GM23338 (cell line): Measurements from ENCODE around the gene ZNF438. TPM values are rescaled to one million over a fixed set of nuclear protein-coding genes. Genes with fewer than 3 reads are reported as not detected.

Experiments used
- ATAC-seq: fragments of 200-7000 bp; cut with Tn5 transposase; 3 replicates; pipeline ENCODE4 v1.9.1; 2020
- DNase-seq: peaks from one replicate; pipeline ENCODE4 v3.0.0-alpha.2; 2015; ENCODE audit warnings: low spot score
- H2AFZ ChIP-seq: fragments of 200-600 bp; sonication (generic); 2 replicates; pipeline ENCODE4 v1.8.0; 2016; ENCODE audit warnings: antibody characterized with exemption, mild to moderate bottlenecking, moderate library complexity
- H3F3A ChIP-seq: fragments of 200-600 bp; sonication (generic); replicated peaks from 2 replicates; pipeline ENCODE4 v1.8.0; 2017; ENCODE audit warnings: antibody characterized with exemption, mixed run types, low read depth
- H3K27ac ChIP-seq: fragments of 200-600 bp; sonication (generic); 2 replicates; pipeline ENCODE4 v1.6.1; 2016; ENCODE audit warnings: low read depth
- H3K27me3 ChIP-seq: fragments of 200-600 bp; sonication (generic); 2 replicates; pipeline ENCODE4 v1.8.0; 2016; ENCODE audit warnings: mild to moderate bottlenecking, mixed run types, moderate library complexity; ENCODE audit not compliant: insufficient read depth
- H3K36me3 ChIP-seq: fragments of 200-600 bp; sonication (generic); 2 replicates; pipeline ENCODE4 v1.8.0; 2016; ENCODE audit warnings: mild to moderate bottlenecking; ENCODE audit not compliant: insufficient read depth
- H3K4me1 ChIP-seq: fragments of 200-600 bp; sonication (generic); 2 replicates; pipeline ENCODE4 v1.8.0; 2016; ENCODE audit warnings: mild to moderate bottlenecking, moderate library complexity; ENCODE audit not compliant: insufficient read depth
- H3K4me2 ChIP-seq: fragments of 200-600 bp; sonication (generic); 2 replicates; pipeline ENCODE4 v1.7.1; 2017; ENCODE audit warnings: mixed run types
- H3K4me3 ChIP-seq: fragments of 200-600 bp; sonication (generic); 2 replicates; pipeline ENCODE4 v1.6.1; 2016; ENCODE audit warnings: mixed run types
- H3K79me2 ChIP-seq: fragments of 200-600 bp; sonication (generic); replicated peaks from 2 replicates; pipeline ENCODE4 v1.8.0; 2017; ENCODE audit warnings: mild to moderate bottlenecking; ENCODE audit not compliant: insufficient read depth
- H3K9me2 ChIP-seq: fragments of 200-600 bp; sonication (generic); 2 replicates; pipeline ENCODE4 v1.8.0; 2017; ENCODE audit not compliant: insufficient read depth
- H4K20me1 ChIP-seq: fragments of 200-600 bp; sonication (generic); replicated peaks from 2 replicates; pipeline ENCODE4 v1.8.0; 2017; ENCODE audit warnings: mild to moderate bottlenecking; ENCODE audit not compliant: insufficient read depth
- H3K27ac Mint-ChIP-seq: 2 replicates; pipeline ENCODE4 v1.8.0; 2020; ENCODE audit warnings: inconsistent platforms, mild to moderate bottlenecking, moderate library complexity, mixed read lengths
- H3K27me3 Mint-ChIP-seq: 3 replicates; pipeline ENCODE4 v1.8.0; 2022; ENCODE audit warnings: low read depth, mild to moderate bottlenecking, moderate library complexity, mixed read lengths, inconsistent platforms; ENCODE audit not compliant: insufficient read depth, poor library complexity
- H3K36me3 Mint-ChIP-seq: 3 replicates; pipeline ENCODE4 v1.8.0; 2021; ENCODE audit warnings: low read depth, mild to moderate bottlenecking, inconsistent platforms, moderate library complexity, mixed read lengths
- H3K4me1 Mint-ChIP-seq: 3 replicates; pipeline ENCODE4 v1.8.0; 2020; ENCODE audit warnings: mild to moderate bottlenecking, inconsistent platforms, mixed read lengths
- H3K4me3 Mint-ChIP-seq: 3 replicates; pipeline ENCODE4 v1.8.0; 2021; ENCODE audit warnings: moderate library complexity, mild to moderate bottlenecking, inconsistent platforms, mixed read lengths
- H3K9me3 Mint-ChIP-seq: 3 replicates; pipeline ENCODE4 v1.8.0; 2020; ENCODE audit warnings: moderate library complexity, mild to moderate bottlenecking, inconsistent platforms, mixed read lengths
- CREB1 ChIP-seq: fragments of 250-450 bp; sonication (Bioruptor Pico); IDR thresholded peaks from 2 replicates; pipeline ENCODE4 v1.5.0; 2020; ENCODE audit warnings: low read depth, mild to moderate bottlenecking, moderate library complexity
- EZH2 ChIP-seq: fragments of 200-600 bp; sonication (generic); IDR thresholded peaks from one replicate; pipeline ENCODE4 v1.8.0; 2017; ENCODE audit warnings: antibody characterized with exemption, mild to moderate bottlenecking, low read depth; ENCODE audit not compliant: unreplicated experiment
- EZH2phosphoT487 ChIP-seq: fragments of 200-600 bp; sonication (generic); IDR thresholded peaks from one replicate; pipeline ENCODE4 v1.8.1; 2018; ENCODE audit warnings: antibody characterized with exemption; ENCODE audit not compliant: unreplicated experiment
- JUNB ChIP-seq: IDR thresholded peaks from one replicate; pipeline ENCODE4 v1.6.1; 2016; ENCODE audit warnings: antibody characterized with exemption; ENCODE audit not compliant: unreplicated experiment
- NANOG ChIP-seq: IDR thresholded peaks from 2 replicates; pipeline ENCODE4 v1.6.1; 2016; ENCODE audit warnings: antibody characterized with exemption, borderline replicate concordance
- POLR2AphosphoS5 ChIP-seq: IDR thresholded peaks from 2 replicates; pipeline ENCODE4 v1.6.1; 2016; ENCODE audit warnings: antibody characterized with exemption, low read depth
- STAT1 ChIP-seq: IDR thresholded peaks from one replicate; pipeline ENCODE4 v1.6.1; 2016; ENCODE audit warnings: antibody characterized with exemption; ENCODE audit not compliant: unreplicated experiment
- ZNF114 ChIP-seq: fragments of 250-450 bp; sonication (Bioruptor Pico); IDR thresholded peaks from 2 replicates; pipeline ENCODE4 v1.5.0; 2020; ENCODE audit warnings: mild to moderate bottlenecking, moderate library complexity
- ZNF331 ChIP-seq: fragments of 250-450 bp; sonication (Bioruptor Pico); IDR thresholded peaks from 2 replicates; pipeline ENCODE4 v1.5.0; 2020; ENCODE audit warnings: low read depth, mild to moderate bottlenecking, moderate library complexity
- polyA plus RNA-seq: library from polyadenylated mRNA; unstranded; fragments of >200 nt; fragmentation: Nextera tagmentation; extraction: Ambion mirVana; gene quantifications from 2 replicates; pipeline ENCODE4 v1.2.1, GENCODE V29; 2016
- total RNA-seq: library from RNA; depleted of rRNA; stranded (reverse); fragments of >200 nt; shearing (Covaris generic); gene quantifications from 2 replicates; pipeline ENCODE4 v1.2.3, GENCODE V29; 2014
- TF ChIP-seq, protein P1 (sequence below): fragments of 250-450 bp; sonication (Bioruptor Pico); IDR thresholded peaks from 2 replicates; pipeline ENCODE4 v1.5.0; 2020; ENCODE audit warnings: mild to moderate bottlenecking, moderate library complexity
- TF ChIP-seq, protein P2 (sequence below): IDR thresholded peaks from one replicate; pipeline ENCODE4 v1.6.1; 2018; ENCODE audit warnings: antibody characterized with exemption; ENCODE audit not compliant: unreplicated experiment
- TF ChIP-seq, protein P3 (sequence below), 2 experiments: fragments of 200-600 bp in 1 of 2; sonication (generic) in 1 of 2; conservative IDR thresholded peaks; 2 replicates each; pipeline versions ENCODE4 v1.5.1 to v1.6.1; 2016 to 2017; ENCODE audit warnings: antibody characterized with exemption in 2 of 2, low read depth in 2 of 2, mild to moderate bottlenecking in 2 of 2, moderate library complexity in 1 of 2
- TF ChIP-seq, protein P4 (sequence below): IDR thresholded peaks from 2 replicates; pipeline ENCODE4 v1.6.1; 2016; ENCODE audit warnings: antibody characterized with exemption

ZNF438 gene
- total and polyA plus RNA-seq, 2 experiments from 2014 or later = 0.91 to 0.94 TPM

DNA sequence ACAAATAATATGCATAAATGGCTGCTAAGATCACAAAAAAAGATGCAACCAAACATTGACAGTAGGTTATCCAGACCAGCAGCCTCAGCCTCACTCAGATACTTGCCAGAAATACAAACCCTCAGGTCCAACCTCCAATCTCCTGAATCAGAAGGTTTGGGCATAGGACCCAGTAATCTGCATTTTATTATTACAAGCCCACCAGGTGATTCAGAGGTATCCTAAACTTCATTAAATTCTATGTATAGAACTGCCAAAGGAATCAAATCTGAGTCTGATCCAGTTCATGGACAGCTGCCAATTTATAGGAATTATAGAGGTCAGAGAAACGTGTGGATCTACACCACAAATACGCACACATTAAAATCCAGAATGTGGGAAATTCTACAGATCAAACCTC lies 41.3 kb downstream of the ZNF438 start:
- no peak overlapping the region for H3K4me3 Mint-ChIP-seq
- H3K36me3 ChIP-seq = peaks cover 8% of the 10 kb centered on the region; the same call in 1 of the 2 replicates
- TF ChIP-seq, protein P1, sequence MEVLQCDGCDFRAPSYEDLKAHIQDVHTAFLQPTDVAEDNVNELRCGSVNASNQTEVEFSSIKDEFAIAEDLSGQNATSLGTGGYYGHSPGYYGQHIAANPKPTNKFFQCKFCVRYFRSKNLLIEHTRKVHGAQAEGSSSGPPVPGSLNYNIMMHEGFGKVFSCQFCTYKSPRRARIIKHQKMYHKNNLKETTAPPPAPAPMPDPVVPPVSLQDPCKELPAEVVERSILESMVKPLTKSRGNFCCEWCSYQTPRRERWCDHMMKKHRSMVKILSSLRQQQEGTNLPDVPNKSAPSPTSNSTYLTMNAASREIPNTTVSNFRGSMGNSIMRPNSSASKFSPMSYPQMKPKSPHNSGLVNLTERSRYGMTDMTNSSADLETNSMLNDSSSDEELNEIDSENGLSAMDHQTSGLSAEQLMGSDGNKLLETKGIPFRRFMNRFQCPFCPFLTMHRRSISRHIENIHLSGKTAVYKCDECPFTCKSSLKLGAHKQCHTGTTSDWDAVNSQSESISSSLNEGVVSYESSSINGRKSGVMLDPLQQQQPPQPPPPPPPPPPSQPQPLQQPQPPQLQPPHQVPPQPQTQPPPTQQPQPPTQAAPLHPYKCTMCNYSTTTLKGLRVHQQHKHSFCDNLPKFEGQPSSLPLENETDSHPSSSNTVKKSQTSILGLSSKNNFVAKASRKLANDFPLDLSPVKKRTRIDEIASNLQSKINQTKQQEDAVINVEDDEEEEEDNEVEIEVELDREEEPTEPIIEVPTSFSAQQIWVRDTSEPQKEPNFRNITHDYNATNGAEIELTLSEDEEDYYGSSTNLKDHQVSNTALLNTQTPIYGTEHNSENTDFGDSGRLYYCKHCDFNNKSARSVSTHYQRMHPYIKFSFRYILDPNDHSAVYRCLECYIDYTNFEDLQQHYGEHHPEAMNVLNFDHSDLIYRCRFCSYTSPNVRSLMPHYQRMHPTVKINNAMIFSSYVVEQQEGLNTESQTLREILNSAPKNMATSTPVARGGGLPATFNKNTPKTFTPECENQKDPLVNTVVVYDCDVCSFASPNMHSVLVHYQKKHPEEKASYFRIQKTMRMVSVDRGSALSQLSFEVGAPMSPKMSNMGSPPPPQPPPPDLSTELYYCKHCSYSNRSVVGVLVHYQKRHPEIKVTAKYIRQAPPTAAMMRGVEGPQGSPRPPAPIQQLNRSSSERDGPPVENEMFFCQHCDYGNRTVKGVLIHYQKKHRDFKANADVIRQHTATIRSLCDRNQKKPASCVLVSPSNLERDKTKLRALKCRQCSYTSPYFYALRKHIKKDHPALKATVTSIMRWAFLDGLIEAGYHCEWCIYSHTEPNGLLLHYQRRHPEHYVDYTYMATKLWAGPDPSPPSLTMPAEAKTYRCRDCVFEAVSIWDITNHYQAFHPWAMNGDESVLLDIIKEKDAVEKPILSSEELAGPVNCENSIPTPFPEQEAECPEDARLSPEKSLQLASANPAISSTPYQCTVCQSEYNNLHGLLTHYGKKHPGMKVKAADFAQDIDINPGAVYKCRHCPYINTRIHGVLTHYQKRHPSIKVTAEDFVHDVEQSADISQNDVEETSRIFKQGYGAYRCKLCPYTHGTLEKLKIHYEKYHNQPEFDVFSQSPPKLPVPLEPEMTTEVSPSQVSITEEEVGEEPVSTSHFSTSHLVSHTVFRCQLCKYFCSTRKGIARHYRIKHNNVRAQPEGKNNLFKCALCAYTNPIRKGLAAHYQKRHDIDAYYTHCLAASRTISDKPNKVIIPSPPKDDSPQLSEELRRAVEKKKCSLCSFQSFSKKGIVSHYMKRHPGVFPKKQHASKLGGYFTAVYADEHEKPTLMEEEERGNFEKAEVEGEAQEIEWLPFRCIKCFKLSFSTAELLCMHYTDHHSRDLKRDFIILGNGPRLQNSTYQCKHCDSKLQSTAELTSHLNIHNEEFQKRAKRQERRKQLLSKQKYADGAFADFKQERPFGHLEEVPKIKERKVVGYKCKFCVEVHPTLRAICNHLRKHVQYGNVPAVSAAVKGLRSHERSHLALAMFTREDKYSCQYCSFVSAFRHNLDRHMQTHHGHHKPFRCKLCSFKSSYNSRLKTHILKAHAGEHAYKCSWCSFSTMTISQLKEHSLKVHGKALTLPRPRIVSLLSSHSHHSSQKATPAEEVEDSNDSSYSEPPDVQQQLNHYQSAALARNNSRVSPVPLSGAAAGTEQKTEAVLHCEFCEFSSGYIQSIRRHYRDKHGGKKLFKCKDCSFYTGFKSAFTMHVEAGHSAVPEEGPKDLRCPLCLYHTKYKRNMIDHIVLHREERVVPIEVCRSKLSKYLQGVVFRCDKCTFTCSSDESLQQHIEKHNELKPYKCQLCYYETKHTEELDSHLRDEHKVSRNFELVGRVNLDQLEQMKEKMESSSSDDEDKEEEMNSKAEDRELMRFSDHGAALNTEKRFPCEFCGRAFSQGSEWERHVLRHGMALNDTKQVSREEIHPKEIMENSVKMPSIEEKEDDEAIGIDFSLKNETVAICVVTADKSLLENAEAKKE (CRISPR knock-in tag) = no peak
- TF ChIP-seq EZH2 = no peak
- TF ChIP-seq, protein P2, sequence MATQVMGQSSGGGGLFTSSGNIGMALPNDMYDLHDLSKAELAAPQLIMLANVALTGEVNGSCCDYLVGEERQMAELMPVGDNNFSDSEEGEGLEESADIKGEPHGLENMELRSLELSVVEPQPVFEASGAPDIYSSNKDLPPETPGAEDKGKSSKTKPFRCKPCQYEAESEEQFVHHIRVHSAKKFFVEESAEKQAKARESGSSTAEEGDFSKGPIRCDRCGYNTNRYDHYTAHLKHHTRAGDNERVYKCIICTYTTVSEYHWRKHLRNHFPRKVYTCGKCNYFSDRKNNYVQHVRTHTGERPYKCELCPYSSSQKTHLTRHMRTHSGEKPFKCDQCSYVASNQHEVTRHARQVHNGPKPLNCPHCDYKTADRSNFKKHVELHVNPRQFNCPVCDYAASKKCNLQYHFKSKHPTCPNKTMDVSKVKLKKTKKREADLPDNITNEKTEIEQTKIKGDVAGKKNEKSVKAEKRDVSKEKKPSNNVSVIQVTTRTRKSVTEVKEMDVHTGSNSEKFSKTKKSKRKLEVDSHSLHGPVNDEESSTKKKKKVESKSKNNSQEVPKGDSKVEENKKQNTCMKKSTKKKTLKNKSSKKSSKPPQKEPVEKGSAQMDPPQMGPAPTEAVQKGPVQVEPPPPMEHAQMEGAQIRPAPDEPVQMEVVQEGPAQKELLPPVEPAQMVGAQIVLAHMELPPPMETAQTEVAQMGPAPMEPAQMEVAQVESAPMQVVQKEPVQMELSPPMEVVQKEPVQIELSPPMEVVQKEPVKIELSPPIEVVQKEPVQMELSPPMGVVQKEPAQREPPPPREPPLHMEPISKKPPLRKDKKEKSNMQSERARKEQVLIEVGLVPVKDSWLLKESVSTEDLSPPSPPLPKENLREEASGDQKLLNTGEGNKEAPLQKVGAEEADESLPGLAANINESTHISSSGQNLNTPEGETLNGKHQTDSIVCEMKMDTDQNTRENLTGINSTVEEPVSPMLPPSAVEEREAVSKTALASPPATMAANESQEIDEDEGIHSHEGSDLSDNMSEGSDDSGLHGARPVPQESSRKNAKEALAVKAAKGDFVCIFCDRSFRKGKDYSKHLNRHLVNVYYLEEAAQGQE = no peak
- TF ChIP-seq POLR2AphosphoS5 = no peak
- TF ChIP-seq, protein P3, sequence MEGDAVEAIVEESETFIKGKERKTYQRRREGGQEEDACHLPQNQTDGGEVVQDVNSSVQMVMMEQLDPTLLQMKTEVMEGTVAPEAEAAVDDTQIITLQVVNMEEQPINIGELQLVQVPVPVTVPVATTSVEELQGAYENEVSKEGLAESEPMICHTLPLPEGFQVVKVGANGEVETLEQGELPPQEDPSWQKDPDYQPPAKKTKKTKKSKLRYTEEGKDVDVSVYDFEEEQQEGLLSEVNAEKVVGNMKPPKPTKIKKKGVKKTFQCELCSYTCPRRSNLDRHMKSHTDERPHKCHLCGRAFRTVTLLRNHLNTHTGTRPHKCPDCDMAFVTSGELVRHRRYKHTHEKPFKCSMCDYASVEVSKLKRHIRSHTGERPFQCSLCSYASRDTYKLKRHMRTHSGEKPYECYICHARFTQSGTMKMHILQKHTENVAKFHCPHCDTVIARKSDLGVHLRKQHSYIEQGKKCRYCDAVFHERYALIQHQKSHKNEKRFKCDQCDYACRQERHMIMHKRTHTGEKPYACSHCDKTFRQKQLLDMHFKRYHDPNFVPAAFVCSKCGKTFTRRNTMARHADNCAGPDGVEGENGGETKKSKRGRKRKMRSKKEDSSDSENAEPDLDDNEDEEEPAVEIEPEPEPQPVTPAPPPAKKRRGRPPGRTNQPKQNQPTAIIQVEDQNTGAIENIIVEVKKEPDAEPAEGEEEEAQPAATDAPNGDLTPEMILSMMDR (conservative IDR thresholded peaks at IDR 0.05; ENCODE audit: low read depth in 2 of 2) = no peak
- TF ChIP-seq JUNB = no peak
- no peak for TF ChIP-seq ZNF114 (CRISPR knock-in tag)
- no peak for TF ChIP-seq ZNF331 (CRISPR knock-in tag)
- TF ChIP-seq NANOG = no peak
- TF ChIP-seq CREB1 = no peak
- TF ChIP-seq, protein P4, sequence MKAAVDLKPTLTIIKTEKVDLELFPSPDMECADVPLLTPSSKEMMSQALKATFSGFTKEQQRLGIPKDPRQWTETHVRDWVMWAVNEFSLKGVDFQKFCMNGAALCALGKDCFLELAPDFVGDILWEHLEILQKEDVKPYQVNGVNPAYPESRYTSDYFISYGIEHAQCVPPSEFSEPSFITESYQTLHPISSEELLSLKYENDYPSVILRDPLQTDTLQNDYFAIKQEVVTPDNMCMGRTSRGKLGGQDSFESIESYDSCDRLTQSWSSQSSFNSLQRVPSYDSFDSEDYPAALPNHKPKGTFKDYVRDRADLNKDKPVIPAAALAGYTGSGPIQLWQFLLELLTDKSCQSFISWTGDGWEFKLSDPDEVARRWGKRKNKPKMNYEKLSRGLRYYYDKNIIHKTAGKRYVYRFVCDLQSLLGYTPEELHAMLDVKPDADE = no peak
- no peak for TF ChIP-seq EZH2phosphoT487
- TF ChIP-seq STAT1 = no peak
- H2AFZ ChIP-seq = no peak overlapping the region
- peaks cover 22% of the 10 kb centered on the region for H3K36me3 Mint-ChIP-seq
- H3F3A ChIP-seq = no peaks in the 10 kb centered on the region
- ATAC-seq (no peak), DNase-seq (no peak)
- H3K4me1 Mint-ChIP-seq = no peaks in the 10 kb centered on the region
- no peak overlapping the region for H3K4me3 ChIP-seq
- H3K4me2 ChIP-seq = no peak overlapping the region
- no peaks in the 10 kb centered on the region for H3K79me2 ChIP-seq
- no peaks in the 10 kb centered on the region for H4K20me1 ChIP-seq
- no peaks in the 10 kb centered on the region for H3K27me3 ChIP-seq
- peaks cover 27% of the 10 kb centered on the region for H3K9me3 Mint-ChIP-seq
- no peaks in the 10 kb centered on the region for H3K4me1 ChIP-seq
- H3K9me2 ChIP-seq = no peaks in the 10 kb centered on the region
- H3K27me3 Mint-ChIP-seq = peaks cover 2% of the 10 kb centered on the region
- H3K27ac ChIP-seq = no peak overlapping the region
- no peak overlapping the region for H3K27ac Mint-ChIP-seq
